Activated naive CD4-positive, alpha-beta T cell treated with anti-CD3 and anti-CD28 coated beads, Interleukin-2, amount 10 ng/mL, durations not matched to agents 7 days and 5 days (primary cell): ENCODE data around the gene ACVR2A.
A peak's percentile ranks its signal among the peaks of the same experiment; 100 is the strongest.

Experiments used
- CTCF ChIA-PET: fragments of 350-600 bp; sonication (Branson Sonifier 250); formaldehyde crosslinking; loops from one replicate; lab custom pipeline; 2021; ENCODE audit warnings: antibody characterized with exemption; lab: Charles Lee
- DNase-seq: peaks from one replicate; pipeline ENCODE4 v3.0.0-alpha.2; 2020
- H3K27ac Mint-ChIP-seq: one replicate; pipeline ENCODE4 v1.8.0; 2021; ENCODE audit warnings: mild to moderate bottlenecking, moderate library complexity, mixed read lengths
- H3K27me3 Mint-ChIP-seq: one replicate; pipeline ENCODE4 v1.8.0; 2021; ENCODE audit warnings: mild to moderate bottlenecking, mixed read lengths
- H3K36me3 Mint-ChIP-seq: one replicate; pipeline ENCODE4 v1.8.0; 2021; ENCODE audit warnings: mixed read lengths
- H3K4me1 Mint-ChIP-seq: one replicate; pipeline ENCODE4 v1.8.0; 2021; ENCODE audit warnings: mixed read lengths
- H3K4me3 Mint-ChIP-seq: one replicate; pipeline ENCODE4 v1.8.0; 2021; ENCODE audit warnings: mild to moderate bottlenecking, moderate library complexity, mixed read lengths
- H3K9me3 Mint-ChIP-seq: one replicate; pipeline ENCODE4 v1.8.0; 2021; ENCODE audit warnings: mixed read lengths

Gene ACVR2A

GRCh38 chr2:147844697-147845410 lies at the start of gene ACVR2A:
Gene ACVR2A (plus strand): TSS chr2:147845029. CDS start chr2:147845153, 124 bp downstream.
- CTCF ChIA-PET: no interaction called here
- Mint-ChIP-seq H3K4me3 (peak within 1 kb of the TSS; percentile 84), H3K4me1 (peaks cover 40% of the 10 kb centered on the region), H3K27ac (peak within 1 kb of the TSS; percentile 90), H3K27me3 (peaks cover 58% of the 10 kb centered on the region), H3K9me3 (no peaks in the 10 kb centered on the region), H3K36me3 (peaks cover 21% of the 10 kb centered on the region)
- peak; percentile 47 for DNase-seq

- CTCF ChIA-PET: no interaction called here
- H3K36me3 Mint-ChIP-seq: no peaks in the 10 kb centered on the region
Measured at GRCh38 chr2:147800316-147800715, 44.5 kb upstream of the ACVR2A start.

GRCh38 chr2:147806846-147807245 lies 38.0 kb upstream of the ACVR2A start:
- CTCF ChIA-PET: interaction anchor here (1.3 kb wide), 1 partner anchor 104 kb away, joined by 3 read pairs; no protein-coding TSS in a partner anchor
- Mint-ChIP-seq H3K9me3 (no peaks in the 10 kb centered on the region), H3K4me1 (peaks cover 5% of the 10 kb centered on the region), H3K4me3 (no peak overlapping the region), H3K27ac (no peak overlapping the region), H3K36me3 (no peaks in the 10 kb centered on the region), H3K27me3 (peaks cover 3% of the 10 kb centered on the region)
- no peak for DNase-seq

More at GRCh38 chr2:147800316-147800715, 44.5 kb upstream of the ACVR2A start:
- H3K4me3 Mint-ChIP-seq: no peak overlapping the region
- H3K4me1 Mint-ChIP-seq: peaks cover 16% of the 10 kb centered on the region
- no peaks in the 10 kb centered on the region for H3K27me3 Mint-ChIP-seq
- DNase-seq: no peak
- no peak overlapping the region for H3K27ac Mint-ChIP-seq
- no peaks in the 10 kb centered on the region for H3K9me3 Mint-ChIP-seq

- H3K27ac Mint-ChIP-seq: no peak overlapping the region
- H3K27me3 Mint-ChIP-seq: peaks cover 3% of the 10 kb centered on the region
- H3K9me3 Mint-ChIP-seq: no peaks in the 10 kb centered on the region
- CTCF ChIA-PET: no interaction called here
- peaks cover 5% of the 10 kb centered on the region for H3K4me1 Mint-ChIP-seq
- DNase-seq: no peak
- no peak overlapping the region for H3K4me3 Mint-ChIP-seq
- H3K36me3 Mint-ChIP-seq: no peaks in the 10 kb centered on the region
Measured at GRCh38 chr2:147808520-147808919, 36.3 kb upstream of the ACVR2A start.

GRCh38 chr2:147810883-147811765 lies 33.7 kb upstream of the ACVR2A start:
- Mint-ChIP-seq H3K4me3 (no peak overlapping the region), H3K27ac (no peak overlapping the region), H3K9me3 (no peaks in the 10 kb centered on the region), H3K36me3 (no peaks in the 10 kb centered on the region), H3K4me1 (peaks cover 5% of the 10 kb centered on the region), H3K27me3 (peaks cover 3% of the 10 kb centered on the region)
- CTCF ChIA-PET: no interaction called here
- no peak for DNase-seq

GRCh38 chr2:147818741-147819140 lies 26.1 kb upstream of the ACVR2A start:
- CTCF ChIA-PET: interaction anchor here (1.3 kb wide), 2 partner anchors 11 to 15 kb away, joined by 3 read pairs; no protein-coding TSS in a partner anchor
- peaks cover 15% of the 10 kb centered on the region for H3K27me3 Mint-ChIP-seq
- H3K36me3 Mint-ChIP-seq: no peaks in the 10 kb centered on the region
- DNase-seq: no peak
- H3K4me1 Mint-ChIP-seq: no peaks in the 10 kb centered on the region
- no peaks in the 10 kb centered on the region for H3K9me3 Mint-ChIP-seq
- no peak overlapping the region for H3K4me3 Mint-ChIP-seq
- H3K27ac Mint-ChIP-seq: no peak overlapping the region

GRCh38 chr2:147824620-147825019 lies 20.2 kb upstream of the ACVR2A start:
- Mint-ChIP-seq H3K27ac (no peak overlapping the region), H3K9me3 (peaks cover 3% of the 10 kb centered on the region), H3K36me3 (peaks cover 2% of the 10 kb centered on the region), H3K27me3 (peaks cover 13% of the 10 kb centered on the region), H3K4me1 (no peaks in the 10 kb centered on the region), H3K4me3 (no peak overlapping the region)
- DNase-seq: no peak
- CTCF ChIA-PET: no interaction called here

GRCh38 chr2:147826278-147827087 lies 18.3 kb upstream of the ACVR2A start:
- DNase-seq: no peak
- Mint-ChIP-seq H3K27me3 (peaks cover 12% of the 10 kb centered on the region), H3K36me3 (peaks cover 2% of the 10 kb centered on the region), H3K27ac (no peak overlapping the region), H3K4me3 (no peak overlapping the region), H3K4me1 (no peaks in the 10 kb centered on the region), H3K9me3 (peaks cover 3% of the 10 kb centered on the region)
- CTCF ChIA-PET: no interaction called here

GRCh38 chr2:147827088-147827375 lies 17.8 kb upstream of the ACVR2A start:
- no peak overlapping the region for H3K27ac Mint-ChIP-seq
- H3K27me3 Mint-ChIP-seq: peaks cover 7% of the 10 kb centered on the region
- H3K36me3 Mint-ChIP-seq: peaks cover 2% of the 10 kb centered on the region
- H3K4me1 Mint-ChIP-seq: no peaks in the 10 kb centered on the region
- H3K4me3 Mint-ChIP-seq: no peak overlapping the region
- DNase-seq: no peak
- CTCF ChIA-PET: no interaction called here
- H3K9me3 Mint-ChIP-seq: peaks cover 3% of the 10 kb centered on the region

- no peak for DNase-seq
- no peaks in the 10 kb centered on the region for H3K4me1 Mint-ChIP-seq
- no peak overlapping the region for H3K4me3 Mint-ChIP-seq
- peaks cover 9% of the 10 kb centered on the region for H3K27me3 Mint-ChIP-seq
- peaks cover 2% of the 10 kb centered on the region for H3K36me3 Mint-ChIP-seq
- peaks cover 3% of the 10 kb centered on the region for H3K9me3 Mint-ChIP-seq
- no peak overlapping the region for H3K27ac Mint-ChIP-seq
- CTCF ChIA-PET: no interaction called here
Measured at GRCh38 chr2:147829106-147829505, 15.7 kb upstream of the ACVR2A start.

GRCh38 chr2:147836099-147836498 lies 8.7 kb upstream of the ACVR2A start:
- no peak for DNase-seq
- H3K4me3 Mint-ChIP-seq: no peak overlapping the region
- peaks cover 9% of the 10 kb centered on the region for H3K4me1 Mint-ChIP-seq
- no peak overlapping the region for H3K27ac Mint-ChIP-seq
- peaks cover 29% of the 10 kb centered on the region for H3K27me3 Mint-ChIP-seq
- CTCF ChIA-PET: no interaction called here
- H3K9me3 Mint-ChIP-seq: no peaks in the 10 kb centered on the region
- H3K36me3 Mint-ChIP-seq: no peaks in the 10 kb centered on the region

- Mint-ChIP-seq H3K9me3 (no peaks in the 10 kb centered on the region), H3K4me3 (peak overlapping the region; percentile 84), H3K27ac (peak overlapping the region; percentile 85), H3K27me3 (peaks cover 56% of the 10 kb centered on the region), H3K36me3 (peaks cover 21% of the 10 kb centered on the region), H3K4me1 (peaks cover 46% of the 10 kb centered on the region)
- CTCF ChIA-PET: interaction anchor here (0.6 to 1.1 kb wide), 3 partner anchors 66 to 760 kb away, joined by 3 to 5 read pairs (median 3); no protein-coding TSS in a partner anchor
- DNase-seq: no peak
Measured at GRCh38 chr2:147843391-147843863, 1.4 kb upstream of the ACVR2A start.

- Mint-ChIP-seq H3K27ac (peak overlapping the region; percentile 90), H3K36me3 (peaks cover 21% of the 10 kb centered on the region), H3K9me3 (no peaks in the 10 kb centered on the region), H3K27me3 (peaks cover 57% of the 10 kb centered on the region), H3K4me1 (peaks cover 47% of the 10 kb centered on the region), H3K4me3 (peak overlapping the region; percentile 84)
- CTCF ChIA-PET: interaction anchor here (0.6 to 1.1 kb wide), 3 partner anchors 66 to 761 kb away, joined by 3 to 5 read pairs (median 3); no protein-coding TSS in a partner anchor
- DNase-seq: peak; percentile 92
Measured at GRCh38 chr2:147843864-147844696, 749 bp upstream of the ACVR2A start.
